HepG2 (cell line): Measurements from ENCODE around the gene ESRP2. TPM values are rescaled to one million over a fixed set of nuclear protein-coding genes. Genes with fewer than 3 reads are reported as not detected.

ENCODE experiments used
- CEBPB ChIP-seq: IDR thresholded peaks from 2 replicates; pipeline ENCODE4 v1.6.1; 2011; ENCODE audit warnings: low read depth, low read length, improper control_type of control experiment, borderline replicate concordance
- CREM ChIP-seq, 2 experiments: sonication (generic) in 1 of 2; formaldehyde crosslinking in 1 of 2; IDR thresholded peaks; 2 replicates each; pipeline versions ENCODE4 v1.4.0 to v1.6.1; 2016 to 2020; ENCODE audit warnings: antibody characterized with exemption in 1 of 2, mild to moderate bottlenecking in 1 of 2, missing genetic modification reagents in 1 of 2
- DNMT3B ChIP-seq: conservative IDR thresholded peaks from 2 replicates; pipeline ENCODE4 v1.6.1; 2016; ENCODE audit warnings: missing biosample characterization, control low read depth
- FOXP1 ChIP-seq, 2 experiments: fragments of 450-650 bp in 1 of 2; IDR thresholded peaks; 2 replicates each; pipeline ENCODE4 v1.6.1; 2017 to 2018; ENCODE audit warnings: antibody characterized with exemption in 1 of 2
- HNRNPUL1 ChIP-seq: fragments of 200-400 bp; formaldehyde crosslinking; IDR thresholded peaks from 2 replicates; pipeline ENCODE4 v1.6.1; 2017; ENCODE audit warnings: low read depth, mild to moderate bottlenecking, low read length, moderate library complexity
- KDM3A ChIP-seq: IDR thresholded peaks from 2 replicates; pipeline ENCODE4 v1.6.1; 2018; ENCODE audit warnings: low read depth, missing compliant biosample characterization
- PCBP2 ChIP-seq: fragments of 200-400 bp; formaldehyde crosslinking; optimal IDR thresholded peaks from 2 replicates; pipeline ENCODE3; 2018; ENCODE audit warnings: low read length, low read depth; ENCODE audit not compliant: poor library complexity, severe bottlenecking
- PHF20 ChIP-seq: sonication (generic); formaldehyde crosslinking; IDR thresholded peaks from 2 replicates; pipeline ENCODE4 v1.5.0; 2020; ENCODE audit warnings: mild to moderate bottlenecking, missing genetic modification reagents
- PHF21A ChIP-seq: sonication (generic); formaldehyde crosslinking; IDR thresholded peaks from 2 replicates; pipeline ENCODE4 v1.5.0; 2020; ENCODE audit warnings: mild to moderate bottlenecking, missing genetic modification reagents
- RBM22 ChIP-seq: fragments of 200-400 bp; formaldehyde crosslinking; optimal IDR thresholded peaks from 2 replicates; pipeline ENCODE3; 2017; ENCODE audit warnings: mild to moderate bottlenecking, low read length, moderate library complexity
- RCOR2 ChIP-seq: IDR thresholded peaks from 2 replicates; pipeline ENCODE4 v1.6.1; 2016; ENCODE audit warnings: missing biosample characterization, missing genetic modification reagents
- SMARCC2 ChIP-seq: fragments of 450-650 bp; IDR thresholded peaks from 2 replicates; pipeline ENCODE4 v1.6.1; 2017; ENCODE audit warnings: antibody characterized with exemption, mild to moderate bottlenecking
- WIZ ChIP-seq: sonication (generic); formaldehyde crosslinking; IDR thresholded peaks from 2 replicates; pipeline ENCODE4 v1.5.1; 2020; ENCODE audit warnings: mild to moderate bottlenecking, missing genetic modification reagents
- ZBTB7A ChIP-seq: sonication (generic); formaldehyde crosslinking; IDR thresholded peaks from 2 replicates; pipeline ENCODE4 v1.8.0; 2022; ENCODE audit warnings: mild to moderate bottlenecking, missing genetic modification reagents
- ZMYM4 ChIP-seq: sonication (generic); formaldehyde crosslinking; IDR thresholded peaks from 2 replicates; pipeline ENCODE4 v1.8.1; 2023; ENCODE audit warnings: mild to moderate bottlenecking, missing genetic modification reagents
- ZNF235 ChIP-seq: sonication (generic); formaldehyde crosslinking; IDR thresholded peaks from 2 replicates; pipeline ENCODE4 v1.8.1; 2023; ENCODE audit warnings: mild to moderate bottlenecking, missing genetic modification reagents, borderline replicate concordance
- ZNF562 ChIP-seq: sonication (generic); formaldehyde crosslinking; IDR thresholded peaks from 2 replicates; pipeline ENCODE4 v1.8.0; 2022; ENCODE audit warnings: missing genetic modification reagents, borderline replicate concordance
- ZNF737 ChIP-seq: sonication (generic); formaldehyde crosslinking; IDR thresholded peaks from 2 replicates; pipeline ENCODE4 v1.5.0; 2020; ENCODE audit warnings: missing genetic modification reagents, mild to moderate bottlenecking, borderline replicate concordance
- polyA plus RNA-seq, 8 experiments: library from polyadenylated mRNA; depleted of rRNA in 3 of 8; stranded (reverse) in 7 of 8; unstranded in 1 of 8; fragments of >200 nt; fragmentation: Illumina TruSeq in 4 of 8; extraction: Trizol in 4 of 8; gene quantifications; 2 replicates each; pipeline versions ENCODE4 v1.2.1 to v1.2.3, GENCODE V29; 2011 to 2016; ENCODE audit warnings: low read depth in 4 of 8, missing spikeins in 1 of 8, mixed read lengths in 1 of 8; ENCODE audit not compliant: insufficient read depth in 1 of 8
- total RNA-seq, 5 experiments: library from RNA; depleted of rRNA; stranded (reverse); fragments of >200 nt; fragmentation: Illumina TruSeq; extraction: Trizol; gene quantifications; 2 replicates each; pipeline ENCODE4 v1.2.3, GENCODE V29; 2016; ENCODE audit warnings: low read depth in 1 of 5
- TF ChIP-seq, protein P1 (sequence below): sonication (generic); formaldehyde crosslinking; conservative IDR thresholded peaks from 2 replicates; pipeline ENCODE4 v1.4.0; 2020; ENCODE audit warnings: missing genetic modification reagents
- TF ChIP-seq, protein P2 (sequence below): sonication (generic); formaldehyde crosslinking; IDR thresholded peaks from 2 replicates; pipeline ENCODE4 v1.5.0; 2020; ENCODE audit warnings: mild to moderate bottlenecking, missing genetic modification reagents
- TF ChIP-seq, protein P3 (sequence below): sonication (generic); formaldehyde crosslinking; IDR thresholded peaks from 2 replicates; pipeline ENCODE4; 2020; ENCODE audit warnings: missing genetic modification reagents, mild to moderate bottlenecking, borderline replicate concordance

ESRP2 gene
- total and polyA plus RNA-seq, 2 of the 13 experiments (the other 11 are each of a cell fraction or from before 2014, with no cell fraction given) = 21.1 to 32.4 TPM

DNA sequence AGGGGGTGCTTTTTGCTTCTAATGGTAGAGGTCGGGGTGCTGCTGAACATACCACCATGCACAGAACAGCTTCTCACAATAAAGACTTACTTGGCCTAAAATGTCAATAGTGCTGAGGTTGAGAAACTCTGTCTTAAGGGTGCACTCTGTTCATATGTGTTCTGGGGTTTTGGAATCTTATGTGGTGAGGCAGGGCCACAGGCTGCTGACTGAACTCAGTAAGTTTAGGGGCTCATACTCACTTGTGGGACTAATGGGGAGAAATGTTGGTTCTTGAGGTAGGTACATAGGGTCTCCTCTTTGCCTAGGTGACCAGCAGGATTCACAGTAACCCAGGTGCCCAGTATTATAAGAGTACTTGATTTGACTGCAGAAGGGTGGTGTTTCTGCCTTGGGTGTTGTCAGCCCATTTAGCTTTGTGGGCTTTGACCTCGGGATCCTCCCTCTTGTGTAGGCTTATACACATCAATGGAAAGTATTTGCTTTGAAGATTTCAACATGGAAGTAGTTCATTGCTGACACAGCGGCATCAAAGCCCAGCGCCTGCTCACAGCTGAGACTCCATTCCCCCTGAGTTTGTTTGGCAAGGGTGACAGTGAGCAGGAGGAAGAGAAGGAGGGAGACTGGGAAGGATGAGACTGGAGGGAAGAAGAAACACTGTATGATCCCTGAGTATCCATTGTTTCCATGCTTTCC lies 45.6 kb upstream of the ESRP2 start (continued):
- TF ChIP-seq PCBP2 (no peak), HNRNPUL1 (no peak), DNMT3B (CRISPR knock-in tag) (peak; percentile 88; the same call in 1 of the 2 replicates), ZNF737 (CRISPR knock-in tag) (no peak), FOXP1 (IDR thresholded peaks at IDR 0.05) (no peak), FOXP1 (CRISPR knock-in tag; IDR thresholded peaks at IDR 0.05) (peak; percentile 94), ZBTB7A (CRISPR knock-in tag) (peak; percentile 67; the same call in 1 of the 2 replicates), RCOR2 (peak; percentile 96), PHF20 (CRISPR knock-in tag) (no peak), RBM22 (peak; percentile 90), WIZ (CRISPR knock-in tag) (no peak), ZNF235 (no peak), ZMYM4 (CRISPR knock-in tag) (peak; percentile 85), KDM3A (CRISPR knock-in tag) (no peak), SMARCC2 (no peak), PHF21A (CRISPR knock-in tag) (peak; percentile 96), CEBPB (peak; percentile 89), ZNF562 (CRISPR knock-in tag) (no peak), CREM (IDR thresholded peaks at IDR 0.05) (peak; percentile 93), CREM (CRISPR knock-in tag; IDR thresholded peaks at IDR 0.05) (no peak)
- TF ChIP-seq, protein P1, sequence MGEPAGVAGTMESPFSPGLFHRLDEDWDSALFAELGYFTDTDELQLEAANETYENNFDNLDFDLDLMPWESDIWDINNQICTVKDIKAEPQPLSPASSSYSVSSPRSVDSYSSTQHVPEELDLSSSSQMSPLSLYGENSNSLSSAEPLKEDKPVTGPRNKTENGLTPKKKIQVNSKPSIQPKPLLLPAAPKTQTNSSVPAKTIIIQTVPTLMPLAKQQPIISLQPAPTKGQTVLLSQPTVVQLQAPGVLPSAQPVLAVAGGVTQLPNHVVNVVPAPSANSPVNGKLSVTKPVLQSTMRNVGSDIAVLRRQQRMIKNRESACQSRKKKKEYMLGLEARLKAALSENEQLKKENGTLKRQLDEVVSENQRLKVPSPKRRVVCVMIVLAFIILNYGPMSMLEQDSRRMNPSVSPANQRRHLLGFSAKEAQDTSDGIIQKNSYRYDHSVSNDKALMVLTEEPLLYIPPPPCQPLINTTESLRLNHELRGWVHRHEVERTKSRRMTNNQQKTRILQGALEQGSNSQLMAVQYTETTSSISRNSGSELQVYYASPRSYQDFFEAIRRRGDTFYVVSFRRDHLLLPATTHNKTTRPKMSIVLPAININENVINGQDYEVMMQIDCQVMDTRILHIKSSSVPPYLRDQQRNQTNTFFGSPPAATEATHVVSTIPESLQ (CRISPR knock-in tag) = no peak
- TF ChIP-seq, protein P2, sequence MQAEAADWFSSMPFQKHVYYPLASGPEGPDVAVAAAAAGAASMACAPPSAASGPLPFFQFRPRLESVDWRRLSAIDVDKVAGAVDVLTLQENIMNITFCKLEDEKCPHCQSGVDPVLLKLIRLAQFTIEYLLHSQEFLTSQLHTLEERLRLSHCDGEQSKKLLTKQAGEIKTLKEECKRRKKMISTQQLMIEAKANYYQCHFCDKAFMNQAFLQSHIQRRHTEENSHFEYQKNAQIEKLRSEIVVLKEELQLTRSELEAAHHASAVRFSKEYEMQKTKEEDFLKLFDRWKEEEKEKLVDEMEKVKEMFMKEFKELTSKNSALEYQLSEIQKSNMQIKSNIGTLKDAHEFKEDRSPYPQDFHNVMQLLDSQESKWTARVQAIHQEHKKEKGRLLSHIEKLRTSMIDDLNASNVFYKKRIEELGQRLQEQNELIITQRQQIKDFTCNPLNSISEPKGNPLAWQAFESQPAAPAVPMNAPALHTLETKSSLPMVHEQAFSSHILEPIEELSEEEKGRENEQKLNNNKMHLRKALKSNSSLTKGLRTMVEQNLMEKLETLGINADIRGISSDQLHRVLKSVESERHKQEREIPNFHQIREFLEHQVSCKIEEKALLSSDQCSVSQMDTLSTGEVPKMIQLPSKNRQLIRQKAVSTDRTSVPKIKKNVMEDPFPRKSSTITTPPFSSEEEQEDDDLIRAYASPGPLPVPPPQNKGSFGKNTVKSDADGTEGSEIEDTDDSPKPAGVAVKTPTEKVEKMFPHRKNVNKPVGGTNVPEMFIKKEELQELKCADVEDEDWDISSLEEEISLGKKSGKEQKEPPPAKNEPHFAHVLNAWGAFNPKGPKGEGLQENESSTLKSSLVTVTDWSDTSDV = no peak
- TF ChIP-seq, protein P3, sequence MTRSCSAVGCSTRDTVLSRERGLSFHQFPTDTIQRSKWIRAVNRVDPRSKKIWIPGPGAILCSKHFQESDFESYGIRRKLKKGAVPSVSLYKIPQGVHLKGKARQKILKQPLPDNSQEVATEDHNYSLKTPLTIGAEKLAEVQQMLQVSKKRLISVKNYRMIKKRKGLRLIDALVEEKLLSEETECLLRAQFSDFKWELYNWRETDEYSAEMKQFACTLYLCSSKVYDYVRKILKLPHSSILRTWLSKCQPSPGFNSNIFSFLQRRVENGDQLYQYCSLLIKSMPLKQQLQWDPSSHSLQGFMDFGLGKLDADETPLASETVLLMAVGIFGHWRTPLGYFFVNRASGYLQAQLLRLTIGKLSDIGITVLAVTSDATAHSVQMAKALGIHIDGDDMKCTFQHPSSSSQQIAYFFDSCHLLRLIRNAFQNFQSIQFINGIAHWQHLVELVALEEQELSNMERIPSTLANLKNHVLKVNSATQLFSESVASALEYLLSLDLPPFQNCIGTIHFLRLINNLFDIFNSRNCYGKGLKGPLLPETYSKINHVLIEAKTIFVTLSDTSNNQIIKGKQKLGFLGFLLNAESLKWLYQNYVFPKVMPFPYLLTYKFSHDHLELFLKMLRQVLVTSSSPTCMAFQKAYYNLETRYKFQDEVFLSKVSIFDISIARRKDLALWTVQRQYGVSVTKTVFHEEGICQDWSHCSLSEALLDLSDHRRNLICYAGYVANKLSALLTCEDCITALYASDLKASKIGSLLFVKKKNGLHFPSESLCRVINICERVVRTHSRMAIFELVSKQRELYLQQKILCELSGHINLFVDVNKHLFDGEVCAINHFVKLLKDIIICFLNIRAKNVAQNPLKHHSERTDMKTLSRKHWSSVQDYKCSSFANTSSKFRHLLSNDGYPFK = no peak; the same call in 1 of the 2 replicates
